Calu3 (cell line): ENCODE results near the gene EIPR1. TPM values are rescaled to one million over a fixed set of nuclear protein-coding genes. Genes with fewer than 3 reads are reported as not detected.

Source experiments
- BruUV-seq: library from RNA; stranded (reverse); fragments of 400-500 nt; replicated peaks from 2 replicates; lab custom pipeline; 2021; lab: Mats Ljungman, UMichigan
- CTCF ChIA-PET: fragments of 300-600 bp; sonication (Branson Sonifier 250); formaldehyde crosslinking; loops from one replicate; lab custom pipeline; 2022; ENCODE audit warnings: antibody characterized with exemption; lab: Charles Lee
- DNase-seq: peaks from one replicate; pipeline ENCODE4 v3.0.0; 2022
- H3K27ac Mint-ChIP-seq: one replicate; pipeline ENCODE4 v1.8.0; 2022; ENCODE audit warnings: mixed read lengths; ENCODE audit not compliant: unreplicated experiment
- H3K27me3 Mint-ChIP-seq: one replicate; pipeline ENCODE4 v1.8.0; 2022; ENCODE audit warnings: mixed read lengths; ENCODE audit not compliant: unreplicated experiment
- H3K36me3 Mint-ChIP-seq: one replicate; pipeline ENCODE4 v1.8.0; 2022; ENCODE audit warnings: mild to moderate bottlenecking, moderate library complexity, mixed read lengths; ENCODE audit not compliant: insufficient read depth, unreplicated experiment
- H3K4me1 Mint-ChIP-seq: one replicate; pipeline ENCODE4 v1.8.0; 2022; ENCODE audit warnings: mild to moderate bottlenecking, low read depth, mixed read lengths; ENCODE audit not compliant: unreplicated experiment
- H3K4me3 Mint-ChIP-seq: one replicate; pipeline ENCODE4 v1.8.0; 2022; ENCODE audit warnings: mild to moderate bottlenecking, low read depth, moderate library complexity, mixed read lengths; ENCODE audit not compliant: unreplicated experiment
- H3K9me3 Mint-ChIP-seq: one replicate; pipeline ENCODE4 v1.8.0; 2022; ENCODE audit warnings: low read depth, mixed read lengths; ENCODE audit not compliant: unreplicated experiment
- intact Hi-C: fragments of 100-400 bp; cut with micrococcal nuclease; formaldehyde crosslinking; loops from one replicate; pipeline ENCODE4 v1.10.0; 2022; ENCODE audit not compliant: unreplicated experiment
- total RNA-seq: library from RNA; stranded (reverse); gene quantifications from 2 replicates; pipeline ENCODE4 v1.2.3, GENCODE V29; 2022
- TF ChIP-seq, protein P1 (sequence below): fragments of 200-600 bp; IDR thresholded peaks from one replicate; pipeline ENCODE4 v1.8.0; 2022; ENCODE audit warnings: antibody characterized with exemption; ENCODE audit not compliant: unreplicated experiment

EIPR1 gene
- total RNA-seq, 1 experiment from 2014 or later = 31.7 TPM

DNA sequence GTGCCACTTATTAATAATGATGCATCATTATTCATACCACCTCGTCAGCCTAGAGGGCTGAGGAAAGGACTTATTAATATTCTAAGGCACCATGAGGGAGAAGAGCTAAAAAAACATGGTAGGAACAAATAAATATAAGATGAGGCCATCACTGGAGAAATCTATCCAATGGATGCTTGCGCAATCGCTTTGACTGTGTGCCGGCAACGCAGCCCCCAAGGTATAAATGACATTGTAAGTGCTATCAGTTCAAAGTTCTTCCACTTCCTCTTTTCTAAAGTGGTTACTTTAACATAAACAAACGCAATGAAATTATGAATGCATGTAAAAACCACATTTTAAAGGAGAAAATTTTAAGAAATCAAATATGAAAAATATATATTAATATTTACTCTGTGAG is 164.6 kb downstream of the EIPR1 start:
- intact Hi-C loops = no loop called here
- BruUV-seq = no TSS peak
- TF ChIP-seq, protein P1, sequence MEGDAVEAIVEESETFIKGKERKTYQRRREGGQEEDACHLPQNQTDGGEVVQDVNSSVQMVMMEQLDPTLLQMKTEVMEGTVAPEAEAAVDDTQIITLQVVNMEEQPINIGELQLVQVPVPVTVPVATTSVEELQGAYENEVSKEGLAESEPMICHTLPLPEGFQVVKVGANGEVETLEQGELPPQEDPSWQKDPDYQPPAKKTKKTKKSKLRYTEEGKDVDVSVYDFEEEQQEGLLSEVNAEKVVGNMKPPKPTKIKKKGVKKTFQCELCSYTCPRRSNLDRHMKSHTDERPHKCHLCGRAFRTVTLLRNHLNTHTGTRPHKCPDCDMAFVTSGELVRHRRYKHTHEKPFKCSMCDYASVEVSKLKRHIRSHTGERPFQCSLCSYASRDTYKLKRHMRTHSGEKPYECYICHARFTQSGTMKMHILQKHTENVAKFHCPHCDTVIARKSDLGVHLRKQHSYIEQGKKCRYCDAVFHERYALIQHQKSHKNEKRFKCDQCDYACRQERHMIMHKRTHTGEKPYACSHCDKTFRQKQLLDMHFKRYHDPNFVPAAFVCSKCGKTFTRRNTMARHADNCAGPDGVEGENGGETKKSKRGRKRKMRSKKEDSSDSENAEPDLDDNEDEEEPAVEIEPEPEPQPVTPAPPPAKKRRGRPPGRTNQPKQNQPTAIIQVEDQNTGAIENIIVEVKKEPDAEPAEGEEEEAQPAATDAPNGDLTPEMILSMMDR = no peak
- Mint-ChIP-seq H3K9me3 (no peaks in the 10 kb centered on the region), H3K36me3 (no peaks in the 10 kb centered on the region), H3K27me3 (no peaks in the 10 kb centered on the region), H3K4me3 (no peak overlapping the region), H3K27ac (no peak overlapping the region), H3K4me1 (no peaks in the 10 kb centered on the region)
- CTCF ChIA-PET = no interaction called here
- DNase-seq = no peak

DNA sequence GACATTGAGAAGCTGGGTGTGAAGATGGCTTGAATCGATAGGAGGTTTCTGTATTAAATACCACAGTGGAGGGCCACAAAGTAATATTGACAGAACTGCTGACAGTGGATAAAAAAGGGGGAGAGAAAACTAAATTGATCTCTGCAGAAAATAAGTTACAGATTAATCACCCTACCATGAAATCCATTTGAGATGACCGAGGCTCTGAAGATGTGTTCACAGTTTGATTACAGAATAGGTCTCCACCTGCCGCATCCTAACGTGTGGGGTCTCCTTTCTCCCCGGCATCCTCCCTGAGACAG is 165.6 kb downstream of the EIPR1 start:
- CTCF ChIA-PET = no interaction called here
- Mint-ChIP-seq H3K4me1 (no peaks in the 10 kb centered on the region), H3K36me3 (no peaks in the 10 kb centered on the region), H3K9me3 (no peaks in the 10 kb centered on the region), H3K27ac (no peak overlapping the region), H3K27me3 (no peaks in the 10 kb centered on the region), H3K4me3 (no peak overlapping the region)
- no peak for DNase-seq
- intact Hi-C loops = no loop called here
- no TSS peak for BruUV-seq
- TF ChIP-seq, protein P1 = no peak

DNA sequence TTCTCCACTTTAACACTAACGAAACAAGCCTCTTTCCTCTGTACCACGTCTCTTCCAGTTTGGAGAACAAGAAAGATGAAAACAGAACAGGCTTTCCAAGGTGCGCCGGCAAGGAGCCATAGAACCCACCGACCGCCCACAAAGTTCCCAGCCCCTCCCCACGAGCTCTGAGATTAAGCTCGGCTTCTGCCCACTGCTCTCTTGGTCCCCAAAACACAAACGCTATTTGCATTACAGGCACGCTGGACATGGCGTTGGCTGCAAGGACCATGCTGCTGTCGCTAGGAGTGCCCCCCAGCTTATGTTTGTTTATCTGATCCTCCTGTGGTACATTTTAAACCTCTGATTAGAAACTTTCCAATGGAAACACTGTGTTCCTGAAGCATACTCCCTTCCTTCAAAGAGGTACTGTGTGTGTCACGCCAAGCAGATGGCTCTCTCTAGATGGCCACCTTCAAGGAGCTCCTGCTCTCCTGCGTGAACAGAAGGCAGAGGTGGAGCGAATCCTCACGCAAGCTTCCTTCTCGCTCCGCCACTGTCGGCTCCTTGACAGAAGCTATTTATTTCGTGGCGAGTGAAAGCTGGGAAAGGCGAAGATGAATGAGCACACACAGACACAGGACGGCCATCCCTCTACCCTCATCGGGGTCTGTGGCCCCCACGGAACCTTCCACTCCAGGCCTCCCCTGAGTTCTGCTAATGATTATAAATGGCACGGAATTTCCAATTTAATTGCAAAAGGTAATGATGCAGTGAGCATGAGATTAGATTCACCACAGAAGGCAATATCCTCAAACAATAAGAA is 166.2 kb downstream of the EIPR1 start:
- Mint-ChIP-seq H3K27ac (no peak overlapping the region), H3K9me3 (no peaks in the 10 kb centered on the region), H3K4me1 (no peaks in the 10 kb centered on the region), H3K4me3 (no peak overlapping the region), H3K27me3 (no peaks in the 10 kb centered on the region), H3K36me3 (no peaks in the 10 kb centered on the region)
- DNase-seq = no peak
- CTCF ChIA-PET = no interaction called here
- TF ChIP-seq, protein P1 = no peak
- intact Hi-C loops = no loop called here
- BruUV-seq = no TSS peak

DNA sequence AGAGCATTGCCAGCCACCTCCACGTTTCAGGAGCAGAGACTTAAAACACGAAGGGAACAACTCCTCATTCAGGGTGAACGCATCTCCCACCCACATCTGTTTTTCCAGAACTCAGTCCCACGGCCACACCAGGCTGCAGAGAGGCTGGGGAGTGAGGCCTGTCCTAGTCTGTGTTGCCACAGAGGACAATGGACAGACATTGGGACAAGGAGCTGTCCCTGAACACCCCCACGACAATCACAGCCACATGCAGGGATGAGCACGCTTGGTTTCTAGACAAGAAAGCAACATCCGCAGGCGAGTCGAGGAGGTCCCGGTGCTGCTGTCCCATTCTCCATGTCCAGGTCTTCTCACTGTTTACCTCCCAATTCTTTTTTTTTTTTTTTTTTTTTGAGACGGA is 167.4 kb downstream of the EIPR1 start:
- H3K4me3 Mint-ChIP-seq = no peak overlapping the region
- DNase-seq = no peak
- no peaks in the 10 kb centered on the region for H3K36me3 Mint-ChIP-seq
- TF ChIP-seq, protein P1 = no peak
- BruUV-seq = no TSS peak
- CTCF ChIA-PET = no interaction called here
- H3K4me1 Mint-ChIP-seq = no peaks in the 10 kb centered on the region
- H3K27me3 Mint-ChIP-seq = no peaks in the 10 kb centered on the region
- no peaks in the 10 kb centered on the region for H3K9me3 Mint-ChIP-seq
- H3K27ac Mint-ChIP-seq = no peak overlapping the region
- intact Hi-C loops = no loop called here
